MG63 (cell line): Measurements from ENCODE around the gene KIAA1191. TPM values are rescaled to one million over a fixed set of nuclear protein-coding genes. Genes with fewer than 3 reads are reported as not detected.
"Not testable (repeated sequence)": the region's sequence is repeated elsewhere in the genome, so short reads cannot be mapped to it uniquely, and the experiment has no call there.

ENCODE experiments used
- DNase-seq: peaks from one replicate; pipeline ENCODE4 v3.0.0-alpha.2; 2020
- H3K27me3 ChIP-seq: fragments of 250-450 bp; sonication (Bioruptor Pico); 2 replicates; pipeline ENCODE4 v1.5.1; 2020; ENCODE audit warnings: mild to moderate bottlenecking, moderate library complexity
- H3K36me3 ChIP-seq: fragments of 250-450 bp; sonication (Bioruptor Pico); 2 replicates; pipeline ENCODE4 v1.5.1; 2020; ENCODE audit warnings: mild to moderate bottlenecking, moderate library complexity
- H3K4me3 ChIP-seq: fragments of 250-450 bp; sonication (Bioruptor Pico); 2 replicates; pipeline ENCODE4 v1.5.1; 2020; ENCODE audit warnings: mild to moderate bottlenecking, moderate library complexity
- H3K9me3 ChIP-seq: fragments of 250-450 bp; sonication (Bioruptor Pico); 2 replicates; pipeline ENCODE4 v1.5.1; 2020; ENCODE audit warnings: mild to moderate bottlenecking, moderate library complexity
- total RNA-seq: library from RNA; depleted of rRNA; stranded (reverse); fragments of >200 nt; shearing (Covaris generic); gene quantifications from 2 replicates; pipeline ENCODE4 v1.2.3, GENCODE V29; 2014; ENCODE audit warnings: low replicate concordance

The KIAA1191 gene
- total RNA-seq, 1 experiment from 2014 or later, result 132 TPM

DNA sequence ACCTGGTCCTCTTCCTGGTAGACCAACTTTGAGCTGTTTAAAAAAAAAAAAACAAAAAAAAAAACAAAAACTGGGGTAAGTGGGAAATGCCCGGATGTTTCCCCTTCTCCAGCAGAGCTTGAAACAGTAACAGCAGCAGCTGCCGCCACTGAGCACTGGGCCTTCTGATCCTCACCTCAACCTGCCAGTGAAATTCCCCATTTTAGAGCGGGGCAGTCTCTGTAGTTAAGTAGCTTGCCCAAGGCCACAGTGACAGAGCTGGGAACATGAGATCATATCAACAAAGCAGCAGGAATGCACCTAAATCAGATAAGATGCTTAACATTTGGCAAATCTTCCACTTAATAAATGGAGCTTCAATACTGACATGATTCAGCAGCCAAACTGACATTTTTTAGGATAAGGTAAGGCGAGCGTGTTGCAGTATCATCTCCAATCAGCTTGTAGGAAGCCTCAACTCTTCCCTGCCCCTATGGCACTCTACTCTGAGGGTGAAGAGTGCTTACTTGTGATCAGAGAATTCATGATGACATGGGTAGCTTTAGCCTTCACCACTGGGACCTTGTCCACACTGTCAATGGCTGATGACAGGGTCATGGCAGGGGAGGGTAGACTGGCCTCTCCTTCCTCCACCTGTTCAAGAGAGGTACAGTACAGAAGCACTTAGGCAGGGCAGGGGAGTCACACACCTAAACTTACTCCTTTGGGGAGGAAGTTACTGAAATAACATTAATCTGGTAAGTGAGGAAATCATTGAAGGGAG lies 9.3 kb downstream of the KIAA1191 start:
- no peak for DNase-seq
- peaks cover 95% of the 10 kb centered on the region for H3K36me3 ChIP-seq
- H3K9me3 ChIP-seq, result no peaks in the 10 kb centered on the region
- no peak overlapping the region for H3K4me3 ChIP-seq
- H3K27me3 ChIP-seq, result no peaks in the 10 kb centered on the region

DNA sequence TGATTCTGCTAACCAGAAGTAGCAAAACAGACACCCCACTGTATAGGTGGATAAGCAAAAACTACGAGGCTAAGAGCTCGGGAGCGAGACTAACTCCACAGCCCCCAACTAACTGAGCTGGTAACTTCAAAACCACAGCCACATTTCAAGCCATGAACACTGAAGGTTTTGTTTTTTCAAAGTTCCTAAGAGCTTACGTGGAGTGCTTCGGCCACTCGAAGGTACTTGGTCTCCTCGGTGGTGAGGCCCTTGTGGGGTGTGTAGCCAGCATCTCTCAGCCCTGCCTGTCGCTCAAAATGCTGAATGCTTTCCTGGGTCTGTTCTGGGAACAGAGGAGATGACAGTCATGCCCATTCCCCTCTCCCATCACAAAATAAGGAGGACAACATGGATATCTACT lies 11.1 kb downstream of the KIAA1191 start:
- Histone ChIP-seq H3K36me3 (peaks cover 97% of the 10 kb centered on the region), H3K9me3 (no peaks in the 10 kb centered on the region), H3K27me3 (no peaks in the 10 kb centered on the region), H3K4me3 (no peak overlapping the region)
- DNase-seq, result no peak

DNA sequence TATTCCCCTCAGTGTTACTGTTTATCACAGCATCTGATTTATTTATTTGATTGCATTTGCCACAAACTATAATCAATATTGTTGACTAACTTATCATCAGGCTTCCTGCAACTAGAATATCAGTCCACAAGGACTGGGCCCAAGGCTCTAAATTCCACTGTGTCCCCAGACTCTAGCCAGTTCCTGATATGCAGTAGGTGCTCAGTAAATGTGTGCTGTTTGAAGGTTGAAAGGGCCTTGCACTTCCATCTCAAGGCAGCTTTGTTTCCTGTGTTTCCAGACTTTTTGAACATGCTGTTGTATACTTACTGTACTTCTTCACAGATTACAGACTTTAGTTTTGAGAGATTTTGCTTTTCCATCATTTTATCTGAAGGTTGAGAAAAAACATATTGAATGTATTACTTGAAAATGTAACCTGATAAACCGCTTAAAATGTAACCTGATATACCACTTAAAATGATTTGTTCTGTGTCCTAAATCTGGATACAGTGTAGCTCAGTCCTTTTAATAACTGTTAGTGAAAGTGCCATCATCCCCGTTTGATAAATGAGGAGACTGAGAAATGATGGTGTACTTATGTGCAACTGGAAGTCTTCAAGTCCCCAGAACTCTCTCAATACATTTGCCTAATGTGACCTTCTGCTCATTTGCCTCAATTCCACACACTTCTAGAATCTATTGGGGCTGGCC lies 18.7 kb downstream of the KIAA1191 start:
- no peak overlapping the region for H3K4me3 ChIP-seq
- no peaks in the 10 kb centered on the region for H3K9me3 ChIP-seq
- peaks cover 59% of the 10 kb centered on the region for H3K36me3 ChIP-seq
- no peaks in the 10 kb centered on the region for H3K27me3 ChIP-seq
- no peak for DNase-seq

DNA sequence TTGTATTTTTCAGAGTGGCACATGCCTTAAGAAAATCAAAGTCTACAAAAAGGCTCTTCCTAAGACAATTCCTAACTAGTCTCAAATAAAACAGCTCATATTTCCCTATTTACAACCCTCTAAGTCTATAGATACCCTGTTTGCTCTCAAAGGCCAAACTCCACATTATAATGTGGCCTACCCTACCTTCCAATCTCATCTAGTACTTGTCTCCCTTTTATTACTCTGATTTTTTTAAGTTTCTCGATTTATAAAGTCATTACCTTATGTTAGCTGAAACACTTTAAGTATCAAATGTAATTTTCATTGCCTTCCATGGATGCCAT lies 19.4 kb downstream of the KIAA1191 start:
- Histone ChIP-seq H3K9me3 (no peaks in the 10 kb centered on the region), H3K27me3 (no peaks in the 10 kb centered on the region), H3K4me3 (no peak overlapping the region), H3K36me3 (peaks cover 59% of the 10 kb centered on the region)
- DNase-seq, result no peak

DNA sequence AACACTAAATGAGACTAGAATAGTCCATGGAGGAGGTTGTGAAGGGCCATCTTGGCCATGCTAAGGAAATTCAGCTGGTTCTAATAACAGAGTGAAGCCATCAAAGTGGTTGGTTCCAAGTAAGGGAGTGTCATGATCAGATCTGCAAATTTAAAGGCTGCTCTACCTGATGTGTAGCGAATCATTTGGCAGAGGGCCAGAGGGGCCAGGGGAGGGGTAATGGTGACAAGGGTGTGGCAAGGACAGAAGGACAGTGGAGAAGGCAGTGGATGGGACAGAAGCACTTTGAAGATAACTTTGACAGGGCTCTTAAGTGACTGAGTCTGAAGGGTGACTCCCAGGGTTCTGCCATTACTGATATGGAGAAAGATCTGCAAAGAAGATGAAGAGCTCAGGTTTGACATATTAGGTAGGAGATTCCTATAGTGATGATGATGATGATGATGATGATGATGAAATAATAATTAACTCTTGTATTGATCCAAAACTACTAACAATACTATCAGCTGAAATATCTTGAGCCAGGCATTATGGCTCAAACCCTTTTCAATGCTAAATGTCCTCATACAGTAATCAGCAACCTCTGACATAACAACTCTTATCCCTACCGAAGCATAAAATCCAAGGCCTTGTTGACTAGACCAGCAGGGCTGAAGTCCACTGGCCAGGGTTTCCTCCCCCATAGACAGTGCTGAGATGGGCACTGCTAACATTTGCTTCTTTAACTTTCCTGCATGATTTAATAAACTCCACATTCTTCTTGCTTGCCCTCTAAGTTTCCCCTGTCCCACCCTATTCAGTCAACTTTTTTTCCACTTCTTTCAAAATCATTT lies 20.0 kb downstream of the KIAA1191 start:
- no peak for DNase-seq
- Histone ChIP-seq H3K9me3 (no peaks in the 10 kb centered on the region), H3K36me3 (peaks cover 59% of the 10 kb centered on the region), H3K4me3 (no peak overlapping the region), H3K27me3 (no peaks in the 10 kb centered on the region)

DNA sequence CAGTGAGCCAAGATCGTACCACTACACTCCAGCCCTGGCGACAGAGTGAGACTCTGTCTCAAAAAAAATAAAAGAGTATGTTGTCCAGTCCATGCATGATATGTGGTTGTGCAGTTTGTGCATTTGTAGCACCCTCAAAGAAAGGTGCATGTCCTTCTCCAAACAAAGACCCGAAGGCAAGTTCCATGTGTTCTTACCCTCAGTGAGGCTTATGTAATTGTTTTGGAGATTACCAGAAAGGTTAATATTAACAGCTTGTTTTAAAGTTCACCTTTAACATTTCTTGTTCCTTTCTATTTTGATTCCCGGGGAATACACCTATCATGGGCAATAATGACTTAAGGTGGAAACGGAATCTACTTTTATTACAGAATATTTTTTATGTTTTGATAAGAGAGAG lies 22.3 kb downstream of the KIAA1191 start:
- no peak for DNase-seq
- no peaks in the 10 kb centered on the region for H3K27me3 ChIP-seq
- no peak overlapping the region for H3K4me3 ChIP-seq
- no peaks in the 10 kb centered on the region for H3K9me3 ChIP-seq
- peaks cover 38% of the 10 kb centered on the region for H3K36me3 ChIP-seq

DNA sequence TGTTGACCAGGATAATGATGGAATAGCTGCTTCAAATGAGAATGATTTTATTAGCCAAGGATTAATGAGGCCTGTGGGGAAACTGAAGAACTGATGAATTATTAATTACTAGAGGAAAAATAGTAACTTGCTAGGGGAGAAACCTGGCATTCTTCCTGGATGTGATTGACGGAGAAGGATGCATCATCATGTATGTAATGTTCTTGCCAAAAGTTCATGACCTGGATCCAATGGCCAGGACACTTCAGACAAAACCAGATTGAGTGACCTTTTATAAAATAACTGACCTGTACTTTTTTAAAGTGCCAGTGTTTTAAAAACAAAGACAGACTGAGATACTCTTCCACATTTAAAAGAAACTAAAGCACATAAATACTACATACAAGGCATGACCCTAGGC lies 23.7 kb downstream of the KIAA1191 start:
- no peak overlapping the region for H3K4me3 ChIP-seq
- H3K27me3 ChIP-seq, result no peaks in the 10 kb centered on the region
- H3K36me3 ChIP-seq, result peaks cover 31% of the 10 kb centered on the region
- DNase-seq, result no peak
- H3K9me3 ChIP-seq, result no peaks in the 10 kb centered on the region

DNA sequence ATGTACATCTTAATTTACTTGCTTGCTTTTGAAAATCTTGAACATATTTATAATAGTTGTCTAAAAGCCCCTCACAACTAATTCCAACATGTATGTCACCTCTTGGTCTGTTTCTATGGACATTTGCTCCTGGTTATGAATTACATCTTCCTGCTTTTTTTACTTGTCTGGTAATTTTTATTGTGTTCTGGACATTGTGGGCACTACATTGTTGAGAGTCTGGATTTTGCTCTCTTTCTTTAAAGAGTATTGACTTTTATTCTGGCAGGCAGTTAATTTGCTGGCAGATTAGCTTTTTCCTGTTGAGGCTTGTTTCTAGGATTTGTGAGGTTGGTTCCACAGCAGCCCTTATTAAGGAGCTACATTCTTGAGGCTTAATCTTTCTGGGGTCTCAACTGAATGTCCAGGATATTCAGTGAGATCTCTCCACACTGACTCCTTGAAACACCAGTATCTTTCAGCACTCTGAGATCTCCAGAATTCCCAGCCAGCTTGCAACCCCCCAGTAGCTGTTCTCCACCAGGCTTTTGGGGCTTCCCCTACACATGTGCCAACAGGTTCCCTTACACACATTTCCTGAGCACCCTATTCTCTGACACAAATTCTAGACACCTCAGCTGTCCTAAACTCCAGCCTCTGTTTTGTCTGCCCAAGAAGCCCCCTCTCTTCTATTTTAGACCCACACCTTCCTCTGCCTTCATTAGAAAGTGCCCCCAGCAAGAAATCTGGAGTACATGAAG lies 27.4 kb downstream of the KIAA1191 start:
- no peaks in the 10 kb centered on the region for H3K27me3 ChIP-seq
- no peak for DNase-seq
- no peaks in the 10 kb centered on the region for H3K9me3 ChIP-seq
- H3K36me3 ChIP-seq, result peaks cover 29% of the 10 kb centered on the region
- H3K4me3 ChIP-seq, result no peak overlapping the region

DNA sequence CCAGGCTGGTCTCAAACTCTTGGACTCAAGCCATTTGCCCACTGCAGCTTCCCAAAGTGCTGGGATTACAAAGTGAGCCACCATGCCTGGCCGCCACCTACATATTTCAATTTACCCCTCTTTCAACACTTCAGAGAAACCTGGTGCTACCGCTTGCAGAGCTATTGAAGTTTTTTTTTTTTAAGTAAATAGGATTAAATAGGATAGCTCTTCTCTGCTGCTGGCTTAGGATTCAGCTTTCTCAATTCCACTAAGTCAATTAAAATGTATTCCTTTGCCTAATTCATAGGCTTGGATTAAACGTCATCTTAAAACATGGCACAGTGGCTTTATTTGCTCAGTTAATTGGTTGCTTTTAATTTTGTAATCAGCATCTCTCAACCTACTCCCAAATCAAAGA lies 41.0 kb downstream of the KIAA1191 start:
- no peaks in the 10 kb centered on the region for H3K27me3 ChIP-seq
- no peak overlapping the region for H3K4me3 ChIP-seq
- no peak for DNase-seq
- no peaks in the 10 kb centered on the region for H3K9me3 ChIP-seq
- peaks cover 60% of the 10 kb centered on the region for H3K36me3 ChIP-seq

DNA sequence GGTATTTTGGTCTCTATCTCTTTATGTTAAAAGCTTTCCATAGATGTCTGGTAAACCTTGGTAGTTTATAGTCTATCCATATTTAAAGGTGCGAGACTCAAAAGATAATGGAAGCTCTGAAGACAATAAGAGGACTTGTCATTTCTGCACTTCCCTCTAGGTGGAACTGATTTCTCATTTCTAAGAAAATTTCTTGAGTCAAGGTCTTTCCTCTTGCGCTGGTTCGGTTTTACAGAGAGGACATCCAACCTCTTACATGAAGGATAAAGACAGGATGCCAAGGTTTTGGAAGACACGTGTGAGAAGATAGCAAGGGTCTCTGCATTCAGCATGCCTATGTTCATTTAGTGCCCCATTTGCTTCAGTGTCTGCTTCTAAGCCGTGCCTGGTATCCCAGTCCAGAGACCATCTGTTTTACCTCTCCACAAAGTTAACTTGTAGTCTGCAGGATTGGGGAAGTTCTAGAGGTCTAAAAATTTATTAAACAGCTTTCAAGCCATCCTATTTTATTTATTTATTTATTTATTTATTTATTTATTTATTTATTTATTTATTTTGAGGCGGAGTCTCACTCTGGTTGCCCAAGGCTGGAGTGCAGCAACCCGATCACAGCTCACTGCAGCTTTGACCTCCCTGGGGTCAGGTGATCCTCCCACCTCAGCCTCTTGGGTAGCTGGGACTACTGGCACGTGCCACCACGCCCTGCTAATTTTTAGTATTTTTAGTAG lies 41.6 kb downstream of the KIAA1191 start:
- peaks cover 60% of the 10 kb centered on the region for H3K36me3 ChIP-seq
- no peaks in the 10 kb centered on the region for H3K9me3 ChIP-seq
- H3K27me3 ChIP-seq, result no peaks in the 10 kb centered on the region
- DNase-seq, result no peak
- H3K4me3 ChIP-seq, result no peak overlapping the region

DNA sequence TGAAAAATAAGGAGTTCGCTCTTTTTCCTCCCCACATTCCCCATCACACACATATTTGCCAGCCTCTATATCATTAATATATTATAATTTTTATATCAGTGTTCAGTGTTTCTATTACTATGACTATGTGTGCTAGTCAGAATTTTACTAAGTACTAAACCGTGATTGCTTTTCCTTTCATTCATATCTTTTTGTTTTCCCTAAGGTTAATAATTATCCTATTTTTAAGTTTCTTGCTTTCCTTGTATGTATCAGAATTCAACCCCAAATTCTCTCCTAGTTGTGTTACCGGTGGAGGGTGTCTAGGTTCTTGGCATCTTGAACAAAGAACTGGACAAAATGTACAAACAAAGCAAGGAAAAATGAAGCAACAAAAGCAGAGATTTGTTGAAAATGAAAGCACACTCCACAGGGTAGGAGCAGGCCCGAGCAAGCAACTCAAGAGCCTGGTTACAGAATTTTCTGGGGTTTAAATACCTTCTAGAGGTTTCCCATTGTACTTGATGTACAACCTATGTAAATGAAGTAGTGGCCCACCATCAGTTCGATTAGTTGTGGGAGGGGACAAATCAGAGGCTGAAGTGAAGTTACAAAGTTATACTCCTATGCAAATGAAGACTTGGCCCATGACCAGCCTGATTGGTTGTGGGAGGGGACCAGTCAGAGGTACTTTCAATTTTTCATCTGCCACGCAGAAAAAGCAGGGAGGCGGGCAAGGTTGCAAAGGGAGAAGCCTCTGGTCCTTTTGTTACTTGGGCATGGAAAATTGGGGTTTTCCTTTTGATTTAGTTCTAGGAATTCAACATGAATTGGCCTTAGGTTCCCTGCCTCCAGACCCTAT lies 43.8 kb downstream of the KIAA1191 start:
- Histone ChIP-seq H3K9me3 (no peaks in the 10 kb centered on the region), H3K4me3 (no peak overlapping the region), H3K27me3 (no peaks in the 10 kb centered on the region), H3K36me3 (peaks cover 54% of the 10 kb centered on the region)
- DNase-seq, result no peak

DNA sequence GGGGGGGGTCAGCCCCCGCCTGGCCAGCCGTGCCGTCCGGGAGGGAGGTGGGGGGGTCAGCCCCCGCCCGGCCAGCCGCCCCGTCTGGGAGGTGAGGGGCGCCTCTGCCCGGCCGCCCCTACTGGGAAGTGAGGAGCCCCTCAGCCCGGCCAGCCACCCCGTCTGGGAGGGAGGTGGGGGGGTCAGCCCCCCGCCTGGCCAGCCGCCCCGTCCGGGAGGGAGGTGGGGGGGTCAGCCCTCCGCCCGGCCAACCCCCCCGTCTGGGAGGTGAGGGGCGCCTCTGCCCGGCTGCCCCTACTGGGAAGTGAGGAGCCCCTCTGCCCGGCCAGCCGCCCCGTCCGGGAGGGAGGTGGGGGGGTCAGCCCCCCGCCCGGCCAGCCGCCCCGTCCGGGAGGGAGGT lies 56.2 kb downstream of the KIAA1191 start:
- not testable (repeated sequence) for H3K27me3 ChIP-seq, H3K9me3 ChIP-seq, H3K4me3 ChIP-seq, DNase-seq
- peaks cover 34% of the 10 kb centered on the region for H3K36me3 ChIP-seq
